Liver (tissue), 9 donors: ENCODE measurements around the gene TRPM2. TPM values are rescaled to one million over a fixed set of nuclear protein-coding genes. Genes with fewer than 3 reads are reported as not detected.

Experiments
- DNase-seq: peaks from one replicate; pipeline ENCODE4 v3.0.0-alpha.2; 2017; ENCODE audit warnings: low spot score
- H3K27ac ChIP-seq, 2 donors: one replicate each; pipeline ENCODE4 v1.7.0; 2013; ENCODE audit warnings: inconsistent platforms in 2 of 2, low read length in 2 of 2, control low read depth in 1 of 2, low read depth in 1 of 2, mild to moderate bottlenecking in 1 of 2
- H3K27me3 ChIP-seq, 4 donors: one replicate each; pipeline versions ENCODE4 v1.6.1 to v1.7.0; 2013; ENCODE audit warnings: low read length in 3 of 4, inconsistent platforms in 1 of 4, mild to moderate bottlenecking in 1 of 4, moderate library complexity in 1 of 4; ENCODE audit not compliant: control insufficient read depth in 4 of 4, insufficient read depth in 4 of 4
- H3K36me3 ChIP-seq, 4 donors: one replicate each; pipeline versions ENCODE4 v1.6.1 to v1.7.0; 2013; ENCODE audit warnings: low read length in 3 of 4, mild to moderate bottlenecking in 3 of 4, low read depth in 1 of 4, moderate library complexity in 1 of 4; ENCODE audit not compliant: control insufficient read depth in 4 of 4, insufficient read depth in 3 of 4
- H3K4me1 ChIP-seq, 4 donors: one replicate each; pipeline versions ENCODE4 v1.6.1 to v1.7.0; 2013; ENCODE audit warnings: low read length in 3 of 4, mild to moderate bottlenecking in 3 of 4, moderate library complexity in 1 of 4; ENCODE audit not compliant: control insufficient read depth in 4 of 4, insufficient read depth in 4 of 4
- H3K4me3 ChIP-seq, 3 donors: one replicate each; pipeline versions ENCODE4 v1.6.1 to v1.7.0; 2013; ENCODE audit warnings: low read length in 3 of 3, control low read depth in 1 of 3, low read depth in 1 of 3, mild to moderate bottlenecking in 1 of 3
- H3K9ac ChIP-seq, 2 donors: one replicate each; pipeline ENCODE4 v1.7.0; 2013; ENCODE audit warnings: low read length in 2 of 2, mild to moderate bottlenecking in 2 of 2, moderate library complexity in 2 of 2, control low read depth in 1 of 2, low read depth in 1 of 2
- H3K9me3 ChIP-seq, 4 donors: one replicate each; pipeline versions ENCODE4 v1.6.1 to v1.7.0; 2013; ENCODE audit warnings: low read length in 3 of 4; ENCODE audit not compliant: control insufficient read depth in 4 of 4
- ATF3 ChIP-seq: IDR thresholded peaks from 2 replicates; pipeline ENCODE4 v1.6.1; 2016; ENCODE audit warnings: antibody characterized with exemption
- CTCF ChIP-seq: fragments of 150-350 bp; IDR thresholded peaks from 2 replicates; pipeline ENCODE4 v1.5.1; 2017; ENCODE audit warnings: improper control_type of control experiment, low read depth, low read length; ENCODE audit not compliant: missing input control
- EGR1 ChIP-seq, 2 donors: IDR thresholded peaks; 2 replicates each; pipeline ENCODE4 v1.6.1; 2016 to 2018; ENCODE audit warnings: antibody characterized with exemption in 2 of 2, low read depth in 2 of 2
- FOXA1 ChIP-seq: IDR thresholded peaks from 2 replicates; pipeline ENCODE4 v1.6.1; 2016; ENCODE audit warnings: antibody characterized with exemption
- FOXA2 ChIP-seq: IDR thresholded peaks from 2 replicates; pipeline ENCODE4 v1.6.1; 2016; ENCODE audit warnings: antibody characterized with exemption
- GABPA ChIP-seq, 2 donors: IDR thresholded peaks in 1 of 2; conservative IDR thresholded peaks in 1 of 2; 2 replicates each; pipeline ENCODE4 v1.6.1; 2016; ENCODE audit warnings: antibody characterized with exemption in 2 of 2, mild to moderate bottlenecking in 1 of 2, moderate library complexity in 1 of 2
- HNF4A ChIP-seq, 2 donors: conservative IDR thresholded peaks; 2 replicates each; pipeline ENCODE4 v1.6.1; 2016; ENCODE audit warnings: antibody characterized with exemption in 2 of 2, mild to moderate bottlenecking in 2 of 2
- HNF4G ChIP-seq: IDR thresholded peaks from 2 replicates; pipeline ENCODE4 v1.6.1; 2016; ENCODE audit warnings: antibody characterized with exemption
- JUND ChIP-seq, 2 donors: IDR thresholded peaks; 2 replicates each; pipeline ENCODE4 v1.6.1; 2016; ENCODE audit warnings: antibody characterized with exemption in 2 of 2
- MAX ChIP-seq: IDR thresholded peaks from 2 replicates; pipeline ENCODE4 v1.6.1; 2016; ENCODE audit warnings: antibody characterized with exemption
- NR2F2 ChIP-seq: IDR thresholded peaks from 2 replicates; pipeline ENCODE4 v1.6.1; 2016; ENCODE audit warnings: antibody characterized with exemption
- RAD21 ChIP-seq, 2 donors: IDR thresholded peaks; 2 replicates each; pipeline ENCODE4 v1.6.1; 2016; ENCODE audit warnings: antibody characterized with exemption in 2 of 2, mild to moderate bottlenecking in 2 of 2
- REST ChIP-seq: IDR thresholded peaks from 2 replicates; pipeline ENCODE4 v1.6.1; 2016; ENCODE audit warnings: antibody characterized with exemption, mild to moderate bottlenecking
- RXRA ChIP-seq, 2 donors: IDR thresholded peaks; 2 replicates each; pipeline ENCODE4 v1.6.1; 2017 to 2018; ENCODE audit warnings: antibody characterized with exemption in 2 of 2, mild to moderate bottlenecking in 1 of 2
- SP1 ChIP-seq: IDR thresholded peaks from 2 replicates; pipeline ENCODE4 v1.6.1; 2018; ENCODE audit warnings: antibody characterized with exemption, mild to moderate bottlenecking
- TAF1 ChIP-seq: conservative IDR thresholded peaks from 2 replicates; pipeline ENCODE4 v1.6.1; 2016; ENCODE audit warnings: antibody characterized with exemption, mild to moderate bottlenecking
- YY1 ChIP-seq: IDR thresholded peaks from 2 replicates; pipeline ENCODE4 v1.6.1; 2016; ENCODE audit warnings: antibody characterized with exemption, mild to moderate bottlenecking
- ZBTB33 ChIP-seq: IDR thresholded peaks from 2 replicates; pipeline ENCODE4 v1.6.1; 2016; ENCODE audit warnings: antibody characterized with exemption
- WGBS: extraction: QIAGEN DNeasy Blood & Tissue Kit; methylation state at CpG from one replicate; pipeline ENCODE4 v1.1.7; 2013; 5-methylcytosine and 5-hydroxymethylcytosine counted together
- polyA plus RNA-seq, 2 donors: library from polyadenylated mRNA; stranded (reverse) in 1 of 2; unstranded in 1 of 2; fragments of 200-250 nt in 1 of 2; fragments of >200 nt in 1 of 2; fragmentation: Nextera tagmentation in 1 of 2; extraction: Ambion mirVana in 1 of 2; gene quantifications; one replicate each; pipeline versions ENCODE4 v1.2.1 to v1.2.3, GENCODE V29; 2013 to 2015
- total RNA-seq, 2 donors: library from RNA; depleted of rRNA; stranded (reverse); fragments of >200 nt; gene quantifications; one replicate each; pipeline ENCODE4 v1.2.3, GENCODE V29; 2014
- donor health status: healthy.
- donor health status: healthy.
- donor health status: healthy.
- donor health status: healthy.
- donor health status: healthy.

TRPM2 gene
- total and polyA plus RNA-seq, 4 donors = 0.43 to 1.3 (median 0.63) TPM

- Histone ChIP-seq H3K36me3 (no peaks in the 10 kb centered on the region), H3K4me3 (no peak overlapping the region), H3K27me3 (no peaks in the 10 kb centered on the region), H3K27ac (no peak overlapping the region), H3K9me3 (no peaks in the 10 kb centered on the region), H3K9ac (no peak overlapping the region), H3K4me1 (peaks cover 0 to 2% (median 0%) of the 10 kb centered on the region in 4 donors)
- DNase-seq = no peak
- TF ChIP-seq GABPA (IDR thresholded peaks at IDR 0.05 in 1 of 2, conservative IDR thresholded peaks at IDR 0.05 in 1 of 2) = no peak
- TF ChIP-seq FOXA2 = no peak
- TF ChIP-seq YY1 = no peak
- TF ChIP-seq SP1 = no peak
- TF ChIP-seq RXRA (IDR thresholded peaks at IDR 0.05) = no peak
- TF ChIP-seq RAD21 (IDR thresholded peaks at IDR 0.05) = no peak
- TF ChIP-seq FOXA1 = no peak
- TF ChIP-seq HNF4G = no peak
- no peak for TF ChIP-seq ATF3
- WGBS = 92% methylated on average over 34 of the region's 34 CpGs
Observed at GRCh38 chr21:44378646-44379514, 25.5 kb downstream of the TRPM2 start.

GRCh38 chr21:44379515-44379848, 26.1 kb downstream of the TRPM2 start:
- TF ChIP-seq ATF3 = no peak
- TF ChIP-seq HNF4A (conservative IDR thresholded peaks at IDR 0.05) = no peak
- no peak for TF ChIP-seq NR2F2
- TF ChIP-seq RXRA (IDR thresholded peaks at IDR 0.05) = no peak
- TF ChIP-seq EGR1 (IDR thresholded peaks at IDR 0.05; ENCODE audit: low read depth in 2 of 2) = no peak
- no peak for TF ChIP-seq SP1
- TF ChIP-seq ZBTB33 = no peak
- TF ChIP-seq YY1 = no peak
- TF ChIP-seq CTCF = no peak
- no peak for TF ChIP-seq REST
- no peak for TF ChIP-seq TAF1
- TF ChIP-seq GABPA (IDR thresholded peaks at IDR 0.05 in 1 of 2, conservative IDR thresholded peaks at IDR 0.05 in 1 of 2) = no peak
- no peak for TF ChIP-seq MAX
- TF ChIP-seq FOXA1 = no peak
- no peak for TF ChIP-seq RAD21 (IDR thresholded peaks at IDR 0.05)
- TF ChIP-seq FOXA2 = no peak
- TF ChIP-seq HNF4G = no peak
- TF ChIP-seq JUND (IDR thresholded peaks at IDR 0.05) = no peak
- no peak for DNase-seq
- H3K36me3 ChIP-seq = no peaks in the 10 kb centered on the region
- WGBS = 88% methylated on average over 5 of the region's 5 CpGs
- H3K27me3 ChIP-seq = no peaks in the 10 kb centered on the region
- no peak overlapping the region for H3K27ac ChIP-seq
- H3K9ac ChIP-seq = no peak overlapping the region
- peaks cover 0 to 2% (median under 1%) of the 10 kb centered on the region in 4 donors for H3K9me3 ChIP-seq
- no peak overlapping the region for H3K4me3 ChIP-seq
- H3K4me1 ChIP-seq = peaks cover 0 to 2% (median 0%) of the 10 kb centered on the region in 4 donors
